ENCODE data around the gene FGF18.

The FGF18 gene

DNA sequence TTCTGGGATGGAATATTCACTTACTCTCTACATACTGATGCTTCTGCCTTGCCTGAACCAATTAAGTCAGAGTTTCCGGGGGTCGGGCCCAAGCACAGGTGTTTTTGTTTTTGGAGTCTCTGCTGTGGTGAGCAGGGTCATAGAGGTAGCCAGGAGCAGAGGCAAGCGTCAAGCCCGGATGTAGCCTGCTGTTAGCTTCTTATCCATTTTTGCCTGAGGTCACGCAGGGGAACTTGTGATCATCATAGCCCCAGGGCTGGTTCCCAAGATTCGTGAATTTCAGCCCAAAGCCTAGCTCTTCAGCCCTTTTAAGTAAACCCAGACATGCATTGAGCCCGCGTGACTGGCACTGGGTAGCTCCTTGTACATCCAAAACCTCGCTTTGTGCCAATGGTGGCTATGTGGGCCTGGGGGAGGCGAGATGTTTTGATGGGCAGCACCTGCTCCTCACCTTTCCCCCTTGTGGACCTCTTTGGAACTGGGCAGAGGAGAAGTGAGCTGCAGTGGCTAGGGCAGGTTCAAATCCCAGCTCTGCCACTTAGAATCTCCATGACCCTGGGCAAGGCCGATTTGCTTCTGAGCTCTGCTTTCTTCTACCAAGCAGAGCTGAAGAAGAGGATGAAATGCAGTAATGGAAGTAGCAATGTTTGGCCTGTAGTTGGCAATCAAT, 33.7 kb downstream of the FGF18 start:
- H3K27ac ChIP-seq (ENCODE audit: insufficient read depth, low read length, poor library complexity, severe bottlenecking) = no peak overlapping the region
- H3K9me3 ChIP-seq (ENCODE audit: control insufficient read depth, low read length) = no peaks in the 10 kb centered on the region
- H3K4me3 ChIP-seq (ENCODE audit: insufficient read depth, low read depth, low read length, poor library complexity, severe bottlenecking) = no peak overlapping the region
- H3K36me3 ChIP-seq (ENCODE audit: control insufficient read depth, insufficient read depth, low read length) = no peaks in the 10 kb centered on the region
- H3K27me3 ChIP-seq (replicated peaks; ENCODE audit: control insufficient read depth, insufficient read depth, low read length, poor library complexity, severe bottlenecking) = peaks cover 8% of the 10 kb centered on the region
- DNase-seq = no peak
- H3K4me1 ChIP-seq (ENCODE audit: control insufficient read depth, insufficient read depth, low read length, poor library complexity, severe bottlenecking) = peaks cover 2% of the 10 kb centered on the region

- no peak overlapping the region for H3K4me3 ChIP-seq (ENCODE audit: insufficient read depth, low read depth, low read length, poor library complexity, severe bottlenecking)
- no peaks in the 10 kb centered on the region for H3K9me3 ChIP-seq (ENCODE audit: control insufficient read depth, low read length)
- H3K27ac ChIP-seq (ENCODE audit: insufficient read depth, low read length, poor library complexity, severe bottlenecking) = no peak overlapping the region
- H3K36me3 ChIP-seq (ENCODE audit: control insufficient read depth, insufficient read depth, low read length) = no peaks in the 10 kb centered on the region
- H3K27me3 ChIP-seq (replicated peaks; ENCODE audit: control insufficient read depth, insufficient read depth, low read length, poor library complexity, severe bottlenecking) = peaks cover 8% of the 10 kb centered on the region
- peaks cover 2% of the 10 kb centered on the region for H3K4me1 ChIP-seq (ENCODE audit: control insufficient read depth, insufficient read depth, low read length, poor library complexity, severe bottlenecking)
- no peak for DNase-seq
Measured at GRCh38 chr5:171453988-171454387, 34.5 kb downstream of the FGF18 start.

DNA sequence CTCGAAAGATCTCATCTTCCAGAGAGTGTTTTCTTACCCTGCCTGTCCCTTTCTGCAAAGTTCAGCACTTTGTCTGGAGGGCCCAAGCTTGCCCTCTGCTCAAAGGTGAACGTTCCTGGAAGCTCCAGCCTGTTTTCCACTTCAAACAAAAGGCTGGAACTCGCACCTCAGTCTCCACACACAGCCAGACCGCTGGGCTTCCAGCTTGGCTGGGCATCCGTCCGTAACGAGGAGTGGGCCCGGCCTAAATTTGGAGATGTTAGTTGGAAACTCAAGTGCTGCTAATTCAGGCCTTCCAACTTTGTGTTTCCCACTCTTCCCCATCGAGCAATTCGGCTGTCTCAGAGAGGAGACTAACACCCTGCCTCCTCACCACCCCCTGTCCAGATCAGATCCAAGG, 35.1 kb downstream of the FGF18 start:
- Histone ChIP-seq H3K4me1 (ENCODE audit: control insufficient read depth, insufficient read depth, low read length, poor library complexity, severe bottlenecking) (peaks cover 2% of the 10 kb centered on the region), H3K9me3 (ENCODE audit: control insufficient read depth, low read length) (no peaks in the 10 kb centered on the region), H3K4me3 (ENCODE audit: insufficient read depth, low read depth, low read length, poor library complexity, severe bottlenecking) (no peak overlapping the region), H3K27me3 (replicated peaks; ENCODE audit: control insufficient read depth, insufficient read depth, low read length, poor library complexity, severe bottlenecking) (peaks cover 8% of the 10 kb centered on the region), H3K36me3 (ENCODE audit: control insufficient read depth, insufficient read depth, low read length) (no peaks in the 10 kb centered on the region), H3K27ac (ENCODE audit: insufficient read depth, low read length, poor library complexity, severe bottlenecking) (no peak overlapping the region)
- no peak for DNase-seq

GRCh38 chr5:171455522-171455921, 36.1 kb downstream of the FGF18 start:
- Histone ChIP-seq H3K27me3 (replicated peaks; ENCODE audit: control insufficient read depth, insufficient read depth, low read length, poor library complexity, severe bottlenecking) (peaks cover 8% of the 10 kb centered on the region), H3K36me3 (ENCODE audit: control insufficient read depth, insufficient read depth, low read length) (no peaks in the 10 kb centered on the region), H3K9me3 (ENCODE audit: control insufficient read depth, low read length) (no peaks in the 10 kb centered on the region), H3K4me1 (ENCODE audit: control insufficient read depth, insufficient read depth, low read length, poor library complexity, severe bottlenecking) (peaks cover 2% of the 10 kb centered on the region), H3K4me3 (ENCODE audit: insufficient read depth, low read depth, low read length, poor library complexity, severe bottlenecking) (no peak overlapping the region), H3K27ac (ENCODE audit: insufficient read depth, low read length, poor library complexity, severe bottlenecking) (no peak overlapping the region)
- DNase-seq = no peak

DNA sequence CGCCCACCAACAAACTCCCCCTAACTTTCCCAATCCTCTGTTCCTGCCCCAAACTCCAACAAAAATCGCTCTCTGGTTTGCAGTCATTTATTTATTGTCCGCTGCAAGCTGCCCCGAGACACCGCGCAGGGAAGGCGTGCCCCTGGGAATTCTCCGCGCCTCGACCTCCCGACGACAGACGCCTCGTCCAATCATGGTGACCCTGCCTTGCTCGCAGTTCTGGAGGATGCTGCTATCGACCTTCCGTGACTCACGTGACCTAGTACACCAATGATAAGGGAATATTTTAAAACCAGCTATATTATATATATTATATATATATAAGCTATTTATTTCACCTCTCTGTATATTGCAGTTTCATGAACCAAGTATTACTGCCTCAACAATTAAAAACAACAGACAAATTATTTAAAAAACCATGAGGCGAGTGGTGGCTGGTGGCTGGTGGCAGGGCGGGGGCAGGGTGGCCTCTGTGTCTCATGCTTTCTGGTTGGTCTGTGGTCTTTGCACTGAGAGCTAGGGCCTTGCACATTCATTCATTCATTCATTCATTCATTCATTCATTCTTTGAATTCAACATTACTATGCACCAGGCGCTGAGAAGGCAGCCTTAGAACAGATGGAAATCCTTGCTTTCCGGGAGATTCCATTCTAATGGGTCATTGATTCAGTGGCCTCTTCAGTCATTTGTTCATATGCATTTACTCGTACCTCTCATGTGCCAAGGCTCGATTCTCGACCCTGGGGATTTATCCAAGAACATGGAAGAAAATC, 37.9 kb downstream of the FGF18 start:
- no peaks in the 10 kb centered on the region for H3K4me1 ChIP-seq (ENCODE audit: control insufficient read depth, insufficient read depth, low read length, poor library complexity, severe bottlenecking)
- no peak for DNase-seq
- H3K27me3 ChIP-seq (replicated peaks; ENCODE audit: control insufficient read depth, insufficient read depth, low read length, poor library complexity, severe bottlenecking) = no peaks in the 10 kb centered on the region
- no peak overlapping the region for H3K4me3 ChIP-seq (ENCODE audit: insufficient read depth, low read depth, low read length, poor library complexity, severe bottlenecking)
- no peaks in the 10 kb centered on the region for H3K9me3 ChIP-seq (ENCODE audit: control insufficient read depth, low read length)
- no peaks in the 10 kb centered on the region for H3K36me3 ChIP-seq (ENCODE audit: control insufficient read depth, insufficient read depth, low read length)
- H3K27ac ChIP-seq (ENCODE audit: insufficient read depth, low read length, poor library complexity, severe bottlenecking) = no peak overlapping the region

DNA sequence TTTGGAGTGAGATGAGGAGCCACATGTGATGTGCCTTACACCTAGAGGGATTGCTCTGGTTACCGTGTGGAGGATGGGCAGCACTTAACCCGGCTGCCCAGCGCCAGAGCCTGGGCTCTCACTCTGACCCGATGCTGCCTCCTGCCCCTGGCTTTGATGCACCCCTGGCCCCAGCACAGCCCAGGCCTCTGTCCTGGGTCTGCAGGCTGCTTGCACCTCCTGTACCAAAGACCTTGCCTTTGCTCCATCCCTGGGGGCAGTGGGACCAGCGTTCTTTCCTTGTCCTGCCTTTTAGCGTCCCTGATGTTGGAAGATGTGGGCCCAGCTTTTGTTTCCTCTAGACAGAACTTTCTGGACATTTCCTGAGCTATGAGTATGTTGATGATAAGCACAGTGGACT, 40.4 kb downstream of the FGF18 start:
- no peaks in the 10 kb centered on the region for H3K9me3 ChIP-seq (ENCODE audit: control insufficient read depth, low read length)
- no peak overlapping the region for H3K4me3 ChIP-seq (ENCODE audit: insufficient read depth, low read depth, low read length, poor library complexity, severe bottlenecking)
- no peak for DNase-seq
- no peak overlapping the region for H3K27ac ChIP-seq (ENCODE audit: insufficient read depth, low read length, poor library complexity, severe bottlenecking)
- no peaks in the 10 kb centered on the region for H3K27me3 ChIP-seq (replicated peaks; ENCODE audit: control insufficient read depth, insufficient read depth, low read length, poor library complexity, severe bottlenecking)
- H3K36me3 ChIP-seq (ENCODE audit: control insufficient read depth, insufficient read depth, low read length) = no peaks in the 10 kb centered on the region
- no peaks in the 10 kb centered on the region for H3K4me1 ChIP-seq (ENCODE audit: control insufficient read depth, insufficient read depth, low read length, poor library complexity, severe bottlenecking)

DNA sequence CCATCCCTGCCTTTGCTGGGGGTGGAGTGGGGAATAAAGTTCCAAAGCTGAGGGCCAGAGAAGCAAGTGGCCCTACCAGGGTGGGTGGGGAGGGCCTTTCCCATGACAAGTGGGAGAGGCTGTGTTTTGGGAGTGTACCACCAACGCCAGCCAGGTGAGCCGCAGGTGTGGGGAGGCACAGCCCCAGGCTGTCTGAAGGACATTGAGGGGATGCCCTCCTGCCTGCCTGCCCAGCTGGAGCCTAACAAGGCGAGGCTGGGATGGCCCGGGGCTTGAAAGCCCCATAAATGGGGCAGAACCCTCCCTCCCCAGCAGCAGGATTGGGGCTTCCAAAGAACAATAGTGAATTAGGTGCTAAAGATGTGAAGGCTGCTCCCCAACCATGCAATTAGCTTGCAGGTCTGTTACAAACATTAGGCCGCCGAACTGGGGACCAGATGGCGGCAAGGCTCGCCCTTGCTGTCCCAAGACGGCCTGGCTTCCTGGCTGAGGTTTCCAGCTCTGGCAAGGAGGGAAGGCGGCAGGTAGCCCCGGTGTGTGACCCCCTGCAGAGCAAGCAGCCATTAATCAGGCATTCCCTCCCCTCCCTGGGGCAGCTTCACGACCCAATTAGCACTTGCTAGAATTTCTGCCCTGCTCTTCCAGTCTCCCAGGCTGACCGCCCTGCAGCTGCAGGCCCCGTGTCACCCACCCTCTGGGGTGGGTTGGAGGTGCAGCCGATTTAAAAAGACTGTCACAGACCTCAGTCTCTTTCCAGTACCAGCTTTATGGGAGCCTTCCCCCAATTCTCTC, 42.9 kb downstream of the FGF18 start:
- H3K36me3 ChIP-seq (ENCODE audit: control insufficient read depth, insufficient read depth, low read length) = no peaks in the 10 kb centered on the region
- H3K4me3 ChIP-seq (ENCODE audit: insufficient read depth, low read depth, low read length, poor library complexity, severe bottlenecking) = no peak overlapping the region
- H3K4me1 ChIP-seq (ENCODE audit: control insufficient read depth, insufficient read depth, low read length, poor library complexity, severe bottlenecking) = no peaks in the 10 kb centered on the region
- DNase-seq = no peak
- H3K27ac ChIP-seq (ENCODE audit: insufficient read depth, low read length, poor library complexity, severe bottlenecking) = no peak overlapping the region
- H3K9me3 ChIP-seq (ENCODE audit: control insufficient read depth, low read length) = no peaks in the 10 kb centered on the region
- H3K27me3 ChIP-seq (replicated peaks; ENCODE audit: control insufficient read depth, insufficient read depth, low read length, poor library complexity, severe bottlenecking) = no peaks in the 10 kb centered on the region

DNA sequence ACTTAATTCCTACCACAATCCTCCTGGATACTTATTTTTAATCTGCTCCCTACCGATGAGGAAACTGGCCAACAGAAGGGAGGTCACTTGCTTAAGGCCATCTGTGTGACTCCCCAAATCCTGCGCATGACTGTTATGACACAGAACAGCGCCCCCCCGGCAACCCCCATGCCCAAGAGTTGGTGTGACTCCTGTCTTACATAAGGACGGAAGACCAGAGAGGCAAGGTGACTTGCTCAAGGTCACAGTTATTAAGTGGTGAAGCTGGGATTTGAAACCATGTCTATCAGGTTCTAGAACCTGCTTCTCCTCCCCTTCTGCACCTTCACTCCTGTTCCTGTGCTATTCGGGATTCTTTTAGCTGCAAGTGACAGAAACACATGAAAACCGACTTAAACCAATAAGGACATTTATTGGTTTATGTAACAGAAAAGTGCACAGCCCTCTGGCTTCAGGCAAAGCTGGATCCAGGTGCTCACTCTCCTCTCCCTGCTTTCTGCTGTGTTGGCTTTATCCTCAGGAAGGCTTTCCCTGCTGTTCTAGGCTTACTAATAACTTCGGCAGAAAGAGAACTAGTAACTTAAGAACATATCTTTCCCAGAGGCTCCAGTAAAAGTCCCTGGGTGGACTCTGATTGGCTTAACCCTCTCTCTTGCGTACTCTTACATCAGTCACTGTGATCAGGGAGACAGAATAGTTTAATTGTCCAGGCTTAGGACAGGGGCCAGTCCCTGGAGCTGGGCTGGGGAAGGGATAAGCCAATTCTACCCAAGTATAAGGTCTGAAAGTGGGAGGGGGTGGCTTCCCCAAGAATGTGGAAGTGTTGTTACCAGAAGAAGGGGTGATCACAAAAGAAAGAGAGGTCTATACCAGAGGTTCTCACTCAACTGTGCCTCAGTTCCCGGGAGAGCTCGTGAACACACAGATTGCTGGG, 43.7 kb downstream of the FGF18 start:
- no peak for DNase-seq
- no peaks in the 10 kb centered on the region for H3K36me3 ChIP-seq (ENCODE audit: control insufficient read depth, insufficient read depth, low read length)
- H3K4me1 ChIP-seq (ENCODE audit: control insufficient read depth, insufficient read depth, low read length, poor library complexity, severe bottlenecking) = no peaks in the 10 kb centered on the region
- H3K4me3 ChIP-seq (ENCODE audit: insufficient read depth, low read depth, low read length, poor library complexity, severe bottlenecking) = no peak overlapping the region
- H3K27ac ChIP-seq (ENCODE audit: insufficient read depth, low read length, poor library complexity, severe bottlenecking) = no peak overlapping the region
- no peaks in the 10 kb centered on the region for H3K27me3 ChIP-seq (replicated peaks; ENCODE audit: control insufficient read depth, insufficient read depth, low read length, poor library complexity, severe bottlenecking)
- H3K9me3 ChIP-seq (ENCODE audit: control insufficient read depth, low read length) = no peaks in the 10 kb centered on the region

DNA sequence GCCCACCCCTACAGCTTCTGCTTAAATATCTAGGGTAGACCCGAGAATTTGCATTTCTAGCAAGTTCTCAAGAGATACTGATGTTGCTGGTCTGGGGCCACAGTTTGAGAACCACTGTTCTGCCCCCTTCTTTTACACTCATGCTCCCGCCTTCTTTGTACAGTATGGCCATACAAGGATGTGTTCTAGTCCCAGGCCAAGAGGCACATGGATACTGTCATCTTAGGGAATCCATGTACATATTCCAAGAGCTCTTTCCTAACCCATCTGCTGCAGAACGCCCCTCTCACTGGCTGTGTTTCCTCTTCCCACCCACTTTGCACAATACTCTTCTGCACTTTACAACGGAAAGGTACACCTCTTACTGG, 44.4 kb downstream of the FGF18 start:
- H3K36me3 ChIP-seq (ENCODE audit: control insufficient read depth, insufficient read depth, low read length) = no peaks in the 10 kb centered on the region
- H3K9me3 ChIP-seq (ENCODE audit: control insufficient read depth, low read length) = no peaks in the 10 kb centered on the region
- H3K27me3 ChIP-seq (replicated peaks; ENCODE audit: control insufficient read depth, insufficient read depth, low read length, poor library complexity, severe bottlenecking) = no peaks in the 10 kb centered on the region
- no peak overlapping the region for H3K4me3 ChIP-seq (ENCODE audit: insufficient read depth, low read depth, low read length, poor library complexity, severe bottlenecking)
- no peak overlapping the region for H3K27ac ChIP-seq (ENCODE audit: insufficient read depth, low read length, poor library complexity, severe bottlenecking)
- no peak for DNase-seq
- no peaks in the 10 kb centered on the region for H3K4me1 ChIP-seq (ENCODE audit: control insufficient read depth, insufficient read depth, low read length, poor library complexity, severe bottlenecking)
